HG03095 (cell line): Measurements from ENCODE around the gene SUCNR1.
"Not testable (repeated sequence)": the region's sequence is repeated elsewhere in the genome, so short reads cannot be mapped to it uniquely, and the experiment has no call there.

Source experiments
- ATAC-seq: cut with Tn5 transposase; IDR thresholded peaks from one replicate; pipeline ENCODE4 v1.9.1; 2021; ENCODE audit warnings: moderate library complexity; ENCODE audit not compliant: unreplicated experiment

The SUCNR1 gene, protein sequence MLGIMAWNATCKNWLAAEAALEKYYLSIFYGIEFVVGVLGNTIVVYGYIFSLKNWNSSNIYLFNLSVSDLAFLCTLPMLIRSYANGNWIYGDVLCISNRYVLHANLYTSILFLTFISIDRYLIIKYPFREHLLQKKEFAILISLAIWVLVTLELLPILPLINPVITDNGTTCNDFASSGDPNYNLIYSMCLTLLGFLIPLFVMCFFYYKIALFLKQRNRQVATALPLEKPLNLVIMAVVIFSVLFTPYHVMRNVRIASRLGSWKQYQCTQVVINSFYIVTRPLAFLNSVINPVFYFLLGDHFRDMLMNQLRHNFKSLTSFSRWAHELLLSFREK

DNA sequence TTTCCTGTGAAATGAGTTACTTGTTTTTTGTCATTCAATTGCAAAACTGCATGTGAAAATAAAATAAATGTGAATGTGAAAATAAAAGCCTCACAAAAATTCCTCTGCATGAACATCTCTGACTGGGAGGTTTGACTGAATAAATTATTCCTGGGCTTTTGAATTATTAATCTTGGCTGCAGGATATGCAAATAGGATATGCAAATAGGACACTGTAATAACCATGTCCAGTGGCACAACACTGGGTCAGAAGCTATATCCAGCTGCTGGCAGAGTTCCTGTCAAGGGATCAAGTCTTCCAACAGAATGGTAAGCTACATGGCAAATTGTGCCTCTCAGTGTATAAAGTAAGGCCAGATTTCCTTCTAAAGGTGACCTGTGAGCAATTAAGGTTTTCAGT lies at the start of gene SUCNR1:
TSS of gene SUCNR1 (plus strand) at position 246 of the 400 bp plus-strand sequence. CDS start 6,250 bp downstream, outside the sequence.
- ATAC-seq: no peak

GRCh38 chr3:151827816-151828215 lies 45.6 kb upstream of the SUCNR1 start:
- no peak for ATAC-seq

GRCh38 chr3:151835751-151836525 lies 37.5 kb upstream of the SUCNR1 start:
- no peak for ATAC-seq

GRCh38 chr3:151837057-151837456 lies 36.4 kb upstream of the SUCNR1 start:
- ATAC-seq: no peak

DNA sequence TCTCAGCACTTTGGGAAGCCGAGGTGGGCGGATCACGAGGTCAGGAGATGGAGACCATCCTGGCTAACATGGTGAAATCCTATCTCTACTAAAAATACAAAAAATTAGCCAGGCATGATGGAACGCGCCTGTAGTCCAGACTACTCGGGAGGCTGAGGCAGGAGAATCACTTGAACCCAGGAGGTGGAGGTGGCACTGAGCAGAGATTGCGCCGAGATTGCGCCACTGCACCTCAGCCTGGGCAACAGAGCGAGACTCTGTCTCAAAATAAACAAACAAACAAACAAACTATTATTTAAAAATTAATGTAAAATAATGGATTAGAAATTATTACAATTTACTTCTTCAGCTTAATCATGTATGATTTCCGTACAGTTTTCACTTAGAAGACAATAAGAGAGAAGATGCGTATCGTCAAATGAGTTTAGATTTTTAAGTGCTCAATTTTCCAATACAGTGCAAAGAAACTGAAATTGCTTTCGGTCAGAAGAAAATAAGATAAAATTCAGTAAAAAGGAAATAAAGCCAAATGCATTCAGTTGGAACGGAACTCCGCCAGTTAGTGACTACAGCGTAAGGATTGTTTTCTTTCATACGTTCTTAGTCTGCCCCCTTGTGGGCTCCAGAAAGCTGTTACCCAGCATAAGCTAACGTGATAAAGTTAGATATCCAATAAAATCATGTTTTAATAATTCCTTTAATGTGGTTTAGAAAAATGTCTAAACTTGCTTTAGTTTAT lies 34.7 kb upstream of the SUCNR1 start:
- peak; percentile 69 for ATAC-seq

GRCh38 chr3:151839313-151839631 lies 34.2 kb upstream of the SUCNR1 start:
- no peak for ATAC-seq

- no peak for ATAC-seq
These were observed 31.6 kb upstream of the SUCNR1 start for GRCh38 chr3:151841801-151842200.

DNA sequence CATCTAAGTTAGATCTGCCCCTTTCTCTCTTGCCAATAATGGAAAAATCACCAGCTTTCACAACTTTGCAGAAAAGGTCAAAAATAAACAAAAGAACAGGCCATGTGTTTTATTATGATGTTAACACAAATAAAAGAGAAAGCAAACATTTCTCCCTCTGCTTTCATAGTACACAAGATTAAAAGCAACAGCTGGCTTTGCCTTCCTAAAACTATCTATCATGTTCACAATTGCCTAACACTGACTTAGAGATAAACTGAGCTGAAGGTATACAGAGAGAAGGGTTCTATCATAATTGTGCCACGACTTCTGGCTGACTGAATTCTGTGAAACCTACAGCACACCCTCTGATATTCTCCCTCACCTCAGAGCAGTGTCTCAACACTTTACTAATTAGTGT lies 30.2 kb upstream of the SUCNR1 start:
- no peak for ATAC-seq

GRCh38 chr3:151845306-151845905 lies 28.0 kb upstream of the SUCNR1 start:
- no peak for ATAC-seq

DNA sequence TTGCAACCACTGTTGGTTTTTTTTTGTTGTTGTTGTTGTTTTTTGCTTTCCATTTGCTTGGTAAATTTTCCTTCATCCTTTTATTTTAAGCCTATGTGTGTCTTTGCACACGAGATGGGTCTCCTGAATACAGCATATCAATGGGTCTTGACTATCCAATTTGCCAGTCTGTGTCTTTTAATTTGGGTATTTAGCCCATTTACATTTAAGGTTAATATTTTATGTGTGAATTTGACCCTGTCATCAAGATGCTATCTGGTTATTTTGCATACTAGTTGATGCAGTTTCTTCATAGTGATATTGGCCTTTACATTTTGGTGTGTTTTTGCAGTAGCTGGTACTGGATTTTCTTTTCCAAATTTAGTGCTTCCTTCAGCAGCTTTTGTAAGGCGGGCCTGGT lies 23.4 kb upstream of the SUCNR1 start:
- not testable (repeated sequence) for ATAC-seq

- no peak for ATAC-seq
These were observed 21.2 kb upstream of the SUCNR1 start for GRCh38 chr3:151852074-151852811.

DNA sequence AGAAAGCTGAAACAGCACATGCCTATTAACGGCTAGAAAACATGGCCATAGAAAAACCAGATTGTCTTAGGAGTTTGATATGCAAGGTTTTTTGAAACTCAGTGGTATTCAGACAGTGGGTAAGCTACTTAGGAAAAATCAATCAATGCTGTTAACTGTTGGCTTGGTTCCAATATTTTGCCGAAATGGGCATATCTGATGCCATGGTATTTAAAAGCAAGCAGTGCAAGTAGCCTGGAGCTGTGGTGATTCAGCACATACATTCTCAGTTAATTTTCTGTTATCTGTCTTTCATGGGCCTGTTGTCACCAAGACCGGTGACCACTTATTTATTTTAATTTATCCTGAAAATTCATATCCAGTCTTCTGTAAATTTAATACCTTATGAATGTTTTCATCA lies 17.3 kb upstream of the SUCNR1 start:
- no peak for ATAC-seq

DNA sequence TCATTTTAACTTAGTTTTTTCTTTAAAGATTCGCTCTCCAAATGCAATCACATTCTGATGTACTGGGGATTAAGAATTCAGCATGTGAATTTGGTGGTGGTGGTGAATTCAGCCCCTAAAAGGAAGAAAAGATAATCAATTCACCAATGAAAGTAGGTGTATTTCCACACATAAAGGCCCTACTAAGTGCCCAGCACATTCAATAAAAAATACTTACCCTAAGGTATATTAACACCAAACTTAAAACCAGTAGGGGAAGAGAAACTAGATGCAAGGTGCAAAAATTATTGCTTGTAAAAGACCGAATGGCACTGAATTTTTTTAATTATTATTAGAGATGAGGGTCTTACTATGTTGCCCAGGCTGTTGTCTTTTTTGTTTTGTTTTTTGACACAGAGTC lies 16.8 kb upstream of the SUCNR1 start:
- ATAC-seq: no peak

DNA sequence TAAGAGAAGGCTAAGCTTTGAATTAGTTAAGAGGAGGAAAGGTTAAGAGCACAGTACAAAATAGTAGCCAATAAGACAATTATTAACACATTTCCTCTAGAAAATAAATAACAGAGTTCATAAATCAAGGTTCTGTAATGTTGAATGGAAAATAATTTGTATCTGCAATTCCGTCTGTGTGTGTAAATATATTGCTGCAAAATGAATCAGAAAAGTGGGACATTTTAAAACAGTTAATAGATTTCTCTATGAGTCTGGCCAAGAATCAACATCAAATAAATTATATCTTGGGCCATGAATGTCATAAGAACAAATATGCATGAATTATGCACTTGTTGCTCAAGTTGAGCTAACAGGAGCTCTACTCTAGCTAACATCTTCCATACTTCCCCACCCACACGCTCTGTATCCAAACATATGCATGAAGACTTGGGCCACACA lies 14.2 kb upstream of the SUCNR1 start:
- no peak for ATAC-seq

- no peak for ATAC-seq
These were observed 13.5 kb upstream of the SUCNR1 start for GRCh38 chr3:151859905-151860304.

DNA sequence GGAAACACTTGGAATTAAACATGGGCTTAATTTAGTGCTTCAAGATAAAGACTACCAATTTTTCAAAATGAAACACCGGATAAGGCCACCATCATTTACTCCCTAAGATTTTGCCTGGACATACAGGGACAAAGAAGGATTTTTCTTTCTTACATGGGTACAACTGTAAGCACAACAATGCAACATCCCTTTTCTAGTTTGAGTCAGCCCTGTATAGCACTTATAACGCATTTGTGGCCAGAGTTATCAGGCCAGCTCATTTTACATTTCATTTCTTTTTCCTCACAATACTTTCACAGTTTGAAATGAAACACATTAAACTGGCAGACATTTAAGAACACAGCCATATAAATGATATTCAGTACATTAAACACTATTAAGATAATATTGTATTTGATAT lies 9.8 kb upstream of the SUCNR1 start:
- no peak for ATAC-seq

- no peak for ATAC-seq
These were observed 8.9 kb upstream of the SUCNR1 start for GRCh38 chr3:151864423-151865101.

- no peak for ATAC-seq
These were observed 6.6 kb upstream of the SUCNR1 start for GRCh38 chr3:151866711-151867410.

DNA sequence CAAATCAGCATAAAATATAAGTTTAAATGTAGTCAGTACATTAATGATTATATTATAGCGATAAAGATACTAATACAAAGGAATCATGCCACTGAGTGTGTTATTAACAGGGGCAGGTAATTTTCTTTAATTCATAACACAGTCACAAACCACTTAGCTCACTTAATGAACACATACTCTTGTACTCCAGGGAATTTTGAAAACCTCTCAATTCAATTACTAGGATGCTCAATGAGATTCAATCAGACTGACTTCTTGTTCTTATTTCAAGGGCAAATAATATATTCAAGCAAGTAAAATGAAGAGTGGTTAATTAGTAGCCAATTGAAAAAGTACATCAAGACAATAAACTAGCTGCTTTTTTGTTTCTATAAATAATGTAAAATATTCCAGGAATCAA lies 5.8 kb upstream of the SUCNR1 start:
- ATAC-seq: no peak
